A673 (cell line): ENCODE results near the gene SLC4A7.

Experiments
- CTCF ChIP-seq: fragments of 300-800, 200-600 bp; sonication (generic); conservative IDR thresholded peaks from 2 replicates; pipeline ENCODE4 v1.5.1; 2017; ENCODE audit warnings: low read depth, mild to moderate bottlenecking, antibody characterized with exemption, low read length, moderate library complexity, mixed read lengths
- EZH2 ChIP-seq: fragments of 200-600 bp; sonication (generic); IDR thresholded peaks from 2 replicates; pipeline ENCODE4 v1.6.1; 2017; ENCODE audit warnings: borderline replicate concordance, low read depth, mild to moderate bottlenecking, mixed read lengths, antibody characterized with exemption, low read length; ENCODE audit not compliant: poor library complexity, severe bottlenecking

- TF ChIP-seq CTCF (no peak), EZH2 (no peak)
These were observed 32.9 kb downstream of the SLC4A7 start for GRCh38 chr3:27451251-27451650.
